ENCODE measurements around the gene APPL2.
A peak's percentile ranks its signal among the peaks of the same experiment; 100 is the strongest.
"Not testable (repeated sequence)": the region's sequence is repeated elsewhere in the genome, so short reads cannot be mapped to it uniquely, and the experiment has no call there.

APPL2 gene

GRCh38 chr12:105192624-105193225, 43.2 kb downstream of the APPL2 start:
- Mint-ChIP-seq H3K36me3 (ENCODE audit: insufficient read depth) (peaks cover 43% of the 10 kb centered on the region), H3K27me3 (no peaks in the 10 kb centered on the region)

GRCh38 chr12:105190530-105190929, 45.4 kb downstream of the APPL2 start:
- no peak for DNase-seq (ENCODE audit: low spot score in 2 of 2)
- no peaks in the 10 kb centered on the region for H3K27me3 Mint-ChIP-seq
- H3K27ac Mint-ChIP-seq (ENCODE audit: low read depth) = peak overlapping the region; percentile 32
- H3K36me3 Mint-ChIP-seq (ENCODE audit: insufficient read depth) = peaks cover 41% of the 10 kb centered on the region
- no peaks in the 10 kb centered on the region for H3K9me3 Mint-ChIP-seq
- no peaks in the 10 kb centered on the region for H3K4me1 Mint-ChIP-seq
- ATAC-seq (replicated peaks; ENCODE audit: extremely low read depth, poor library complexity, severe bottlenecking) = no peak
- H3K4me3 Mint-ChIP-seq = no peak overlapping the region

More at GRCh38 chr12:105192624-105193225, 43.2 kb downstream of the APPL2 start:
- peak overlapping the region; percentile 23 for H3K27ac Mint-ChIP-seq (ENCODE audit: low read depth)
- ATAC-seq (replicated peaks; ENCODE audit: extremely low read depth, poor library complexity, severe bottlenecking) (no peak), DNase-seq (ENCODE audit: low spot score in 2 of 2) (no peak)
- H3K4me1 Mint-ChIP-seq = no peaks in the 10 kb centered on the region
- no peak overlapping the region for H3K4me3 Mint-ChIP-seq
- H3K9me3 Mint-ChIP-seq = no peaks in the 10 kb centered on the region

GRCh38 chr12:105189293-105189692, 46.7 kb downstream of the APPL2 start:
- H3K27me3 Mint-ChIP-seq = no peaks in the 10 kb centered on the region
- ATAC-seq (replicated peaks; ENCODE audit: extremely low read depth, poor library complexity, severe bottlenecking) = no peak
- H3K27ac Mint-ChIP-seq (ENCODE audit: low read depth) = no peak overlapping the region

GRCh38 chr12:105183976-105184375, 52.0 kb downstream of the APPL2 start:
- H3K4me1 Mint-ChIP-seq = peaks cover 16% of the 10 kb centered on the region
- H3K4me3 Mint-ChIP-seq; H3K9me3 Mint-ChIP-seq; H3K27me3 Mint-ChIP-seq; H3K27ac Mint-ChIP-seq (ENCODE audit: low read depth); ATAC-seq (replicated peaks; ENCODE audit: extremely low read depth, poor library complexity, severe bottlenecking); DNase-seq (ENCODE audit: low spot score in 2 of 2): not testable (repeated sequence)
- H3K36me3 Mint-ChIP-seq (ENCODE audit: insufficient read depth) = peaks cover 30% of the 10 kb centered on the region

More at GRCh38 chr12:105189293-105189692, 46.7 kb downstream of the APPL2 start:
- no peak overlapping the region for H3K4me3 Mint-ChIP-seq
- no peaks in the 10 kb centered on the region for H3K4me1 Mint-ChIP-seq
- no peak for DNase-seq (ENCODE audit: low spot score in 2 of 2)
- H3K9me3 Mint-ChIP-seq = no peaks in the 10 kb centered on the region
- peaks cover 34% of the 10 kb centered on the region for H3K36me3 Mint-ChIP-seq (ENCODE audit: insufficient read depth)

GRCh38 chr12:105183406-105183805, 52.6 kb downstream of the APPL2 start:
- H3K36me3 Mint-ChIP-seq (ENCODE audit: insufficient read depth) = peaks cover 25% of the 10 kb centered on the region
- H3K27ac Mint-ChIP-seq (ENCODE audit: low read depth) = not testable (repeated sequence)

GRCh38 chr12:105179114-105179513, 56.9 kb downstream of the APPL2 start:
- not testable (repeated sequence) for H3K27ac Mint-ChIP-seq (ENCODE audit: low read depth); H3K4me3 Mint-ChIP-seq; DNase-seq (ENCODE audit: low spot score in 2 of 2); H3K9me3 Mint-ChIP-seq; ATAC-seq (replicated peaks; ENCODE audit: extremely low read depth, poor library complexity, severe bottlenecking); H3K27me3 Mint-ChIP-seq
- peaks cover 16% of the 10 kb centered on the region for H3K4me1 Mint-ChIP-seq
- peaks cover 26% of the 10 kb centered on the region for H3K36me3 Mint-ChIP-seq (ENCODE audit: insufficient read depth)

More at GRCh38 chr12:105183406-105183805, 52.6 kb downstream of the APPL2 start:
- DNase-seq (ENCODE audit: low spot score in 2 of 2); H3K9me3 Mint-ChIP-seq; H3K27me3 Mint-ChIP-seq; H3K4me3 Mint-ChIP-seq; ATAC-seq (replicated peaks; ENCODE audit: extremely low read depth, poor library complexity, severe bottlenecking): not testable (repeated sequence)
- peaks cover 16% of the 10 kb centered on the region for H3K4me1 Mint-ChIP-seq

GRCh38 chr12:105177208-105177607, 58.8 kb downstream of the APPL2 start:
- Mint-ChIP-seq H3K27ac (ENCODE audit: low read depth) (no peak overlapping the region), H3K9me3 (peaks cover 5% of the 10 kb centered on the region), H3K4me1 (peaks cover 10% of the 10 kb centered on the region), H3K27me3 (no peaks in the 10 kb centered on the region), H3K4me3 (no peak overlapping the region), H3K36me3 (ENCODE audit: insufficient read depth) (peaks cover 31% of the 10 kb centered on the region)
- no peak for ATAC-seq (replicated peaks; ENCODE audit: extremely low read depth, poor library complexity, severe bottlenecking)
- DNase-seq (ENCODE audit: low spot score in 2 of 2) = no peak

GRCh38 chr12:105175397-105175990, 60.5 kb downstream of the APPL2 start:
- Mint-ChIP-seq H3K9me3 (no peaks in the 10 kb centered on the region), H3K36me3 (ENCODE audit: insufficient read depth) (peaks cover 29% of the 10 kb centered on the region), H3K27me3 (no peaks in the 10 kb centered on the region), H3K27ac (ENCODE audit: low read depth) (no peak overlapping the region), H3K4me3 (no peak overlapping the region), H3K4me1 (peaks cover 6% of the 10 kb centered on the region)
- DNase-seq (ENCODE audit: low spot score in 2 of 2) (no peak), ATAC-seq (replicated peaks; ENCODE audit: extremely low read depth, poor library complexity, severe bottlenecking) (no peak)

- no peak for ATAC-seq (replicated peaks; ENCODE audit: extremely low read depth, poor library complexity, severe bottlenecking)
- Mint-ChIP-seq H3K36me3 (ENCODE audit: insufficient read depth) (peaks cover 30% of the 10 kb centered on the region), H3K9me3 (no peaks in the 10 kb centered on the region), H3K27me3 (no peaks in the 10 kb centered on the region), H3K4me3 (no peak overlapping the region), H3K27ac (ENCODE audit: low read depth) (peak overlapping the region; percentile 82), H3K4me1 (peaks cover 6% of the 10 kb centered on the region)
- DNase-seq (ENCODE audit: low spot score in 2 of 2) = no peak
Measured at GRCh38 chr12:105171691-105172436, 64.1 kb downstream of the APPL2 start.

- ATAC-seq (replicated peaks; ENCODE audit: extremely low read depth, poor library complexity, severe bottlenecking) (no peak), DNase-seq (ENCODE audit: low spot score in 2 of 2) (no peak)
- H3K4me3 Mint-ChIP-seq = no peak overlapping the region
- H3K36me3 Mint-ChIP-seq (ENCODE audit: insufficient read depth) = peaks cover 23% of the 10 kb centered on the region
- no peaks in the 10 kb centered on the region for H3K9me3 Mint-ChIP-seq
- no peaks in the 10 kb centered on the region for H3K27me3 Mint-ChIP-seq
- peak overlapping the region; percentile 16 for H3K27ac Mint-ChIP-seq (ENCODE audit: low read depth)
- peaks cover 6% of the 10 kb centered on the region for H3K4me1 Mint-ChIP-seq
Measured at GRCh38 chr12:105170139-105170538, 65.8 kb downstream of the APPL2 start.

- ATAC-seq (replicated peaks; ENCODE audit: extremely low read depth, poor library complexity, severe bottlenecking) (no peak), DNase-seq (ENCODE audit: low spot score in 2 of 2) (no peak)
- no peaks in the 10 kb centered on the region for H3K9me3 Mint-ChIP-seq
- H3K27ac Mint-ChIP-seq (ENCODE audit: low read depth) = no peak overlapping the region
- H3K36me3 Mint-ChIP-seq (ENCODE audit: insufficient read depth) = peaks cover 36% of the 10 kb centered on the region
- no peaks in the 10 kb centered on the region for H3K27me3 Mint-ChIP-seq
- H3K4me3 Mint-ChIP-seq = no peak overlapping the region
- H3K4me1 Mint-ChIP-seq = peaks cover 6% of the 10 kb centered on the region
Measured at GRCh38 chr12:105168006-105168405, 68.0 kb downstream of the APPL2 start.

- peaks cover 3% of the 10 kb centered on the region for H3K4me1 Mint-ChIP-seq
- H3K9me3 Mint-ChIP-seq = no peaks in the 10 kb centered on the region
- no peak overlapping the region for H3K4me3 Mint-ChIP-seq
- DNase-seq (ENCODE audit: low spot score in 2 of 2) (no peak), ATAC-seq (replicated peaks; ENCODE audit: extremely low read depth, poor library complexity, severe bottlenecking) (no peak)
- H3K27ac Mint-ChIP-seq (ENCODE audit: low read depth) = peak overlapping the region; percentile 25
- no peaks in the 10 kb centered on the region for H3K27me3 Mint-ChIP-seq
- H3K36me3 Mint-ChIP-seq (ENCODE audit: insufficient read depth) = peaks cover 37% of the 10 kb centered on the region
Measured at GRCh38 chr12:105167346-105167745, 68.6 kb downstream of the APPL2 start.

GRCh38 chr12:105166736-105167135, 69.2 kb downstream of the APPL2 start:
- peaks cover 41% of the 10 kb centered on the region for H3K36me3 Mint-ChIP-seq (ENCODE audit: insufficient read depth)
- H3K4me3 Mint-ChIP-seq = no peak overlapping the region
- DNase-seq (ENCODE audit: low spot score in 2 of 2) = no peak
- no peak for ATAC-seq (replicated peaks; ENCODE audit: extremely low read depth, poor library complexity, severe bottlenecking)
- H3K4me1 Mint-ChIP-seq = no peaks in the 10 kb centered on the region
- H3K27me3 Mint-ChIP-seq = no peaks in the 10 kb centered on the region
- H3K9me3 Mint-ChIP-seq = no peaks in the 10 kb centered on the region
- H3K27ac Mint-ChIP-seq (ENCODE audit: low read depth) = peak overlapping the region; percentile 25

All from central memory CD8-positive, alpha-beta T cell (primary cell).